ENCODE measurements around the gene DVL2. TPM values are rescaled to one million over a fixed set of nuclear protein-coding genes. Genes with fewer than 3 reads are reported as not detected.

DVL2 gene
- total and polyA plus RNA-seq, 4 donors = 22.2 to 57.5 (median 35.2) TPM

- ATAC-seq (ENCODE audit: insufficient read depth, low FRiP score) (no peak), DNase-seq (peak in 2 of 3 donors; percentile 51 to 53)
- no peak overlapping the region for H3K9ac ChIP-seq (ENCODE audit: insufficient read depth in 1 of 2, low read length in 2 of 2)
- peaks cover 0 to 21% (median 4%) of the 10 kb centered on the region in 5 donors for H3K4me1 ChIP-seq (ENCODE audit: control insufficient read depth in 5 of 5, insufficient read depth in 5 of 5, low read length in 5 of 5)
- H3K9me3 ChIP-seq (ENCODE audit: control insufficient read depth in 4 of 4, insufficient read depth in 3 of 4, low read length in 3 of 4) = no peaks in the 10 kb centered on the region
- no peak for TF ChIP-seq CTCF (IDR thresholded peaks at IDR 0.05; ENCODE audit: control extremely low read depth, extremely low read depth)
- WGBS, 2 donors = 1 to 4% methylated on average over 35 to 43 of the region's 43 CpGs
- H3K27me3 ChIP-seq (ENCODE audit: control insufficient read depth in 3 of 3, insufficient read depth in 3 of 3, low read length in 2 of 3) = peaks cover 0 to 8% (median 0%) of the 10 kb centered on the region in 3 donors
- peak overlapping the region; percentile 25 for H3K4me3 ChIP-seq
- H3K27ac ChIP-seq (ENCODE audit: low read depth in 1 of 2, low read length in 1 of 2) = peak overlapping the region in 1 of 2 donors; percentile 85
- H3K36me3 ChIP-seq (ENCODE audit: control insufficient read depth in 4 of 4, insufficient read depth in 4 of 4, low read length in 4 of 4) = no peaks in the 10 kb centered on the region
Measured at GRCh38 chr17:7281953-7282751, 47.8 kb upstream of the DVL2 start.

GRCh38 chr17:7281074-7281952 lies 47.0 kb upstream of the DVL2 start, which contains the start of gene SLC2A4:
TSS of gene SLC2A4 (plus strand) at chr17:7281718. CDS start at chr17:7281935, 217 bp downstream.
- peaks cover 0 to 8% (median 0%) of the 10 kb centered on the region in 3 donors for H3K27me3 ChIP-seq (ENCODE audit: control insufficient read depth in 3 of 3, insufficient read depth in 3 of 3, low read length in 2 of 3)
- peak within 1 kb of the TSS; percentile 86 to 88 for H3K27ac ChIP-seq (ENCODE audit: low read depth in 1 of 2, low read length in 1 of 2)
- peaks cover 0 to 21% (median 4%) of the 10 kb centered on the region in 5 donors for H3K4me1 ChIP-seq (ENCODE audit: control insufficient read depth in 5 of 5, insufficient read depth in 5 of 5, low read length in 5 of 5)

GRCh38 chr17:7280519-7281073 lies 46.3 kb upstream of the DVL2 start:
- peaks cover 0 to 8% (median 0%) of the 10 kb centered on the region in 3 donors for H3K27me3 ChIP-seq (ENCODE audit: control insufficient read depth in 3 of 3, insufficient read depth in 3 of 3, low read length in 2 of 3)
- DNase-seq (peak; percentile 86 to 87 (median 87)), ATAC-seq (ENCODE audit: insufficient read depth, low FRiP score) (peak; percentile 85)
- H3K36me3 ChIP-seq (ENCODE audit: control insufficient read depth in 4 of 4, insufficient read depth in 4 of 4, low read length in 4 of 4) = no peaks in the 10 kb centered on the region
- peaks cover 0 to 21% (median 4%) of the 10 kb centered on the region in 5 donors for H3K4me1 ChIP-seq (ENCODE audit: control insufficient read depth in 5 of 5, insufficient read depth in 5 of 5, low read length in 5 of 5)
- H3K9ac ChIP-seq (ENCODE audit: insufficient read depth in 1 of 2, low read length in 2 of 2) = no peak overlapping the region
- 1% methylated on average over 29 of the region's 29 CpGs for WGBS, 2 donors
- peak; percentile 96 for TF ChIP-seq CTCF (IDR thresholded peaks at IDR 0.05; ENCODE audit: control extremely low read depth, extremely low read depth)
- H3K9me3 ChIP-seq (ENCODE audit: control insufficient read depth in 4 of 4, insufficient read depth in 3 of 4, low read length in 3 of 4) = no peaks in the 10 kb centered on the region
- peak overlapping the region; percentile 27 for H3K4me3 ChIP-seq
- peak overlapping the region; percentile 86 to 88 for H3K27ac ChIP-seq (ENCODE audit: low read depth in 1 of 2, low read length in 1 of 2)

More at GRCh38 chr17:7281074-7281952, 47.0 kb upstream of the DVL2 start, which contains the start of gene SLC2A4:
- Histone ChIP-seq H3K9me3 (ENCODE audit: control insufficient read depth in 4 of 4, insufficient read depth in 3 of 4, low read length in 3 of 4) (no peaks in the 10 kb centered on the region), H3K4me3 (peak within 1 kb of the TSS; percentile 27), H3K36me3 (ENCODE audit: control insufficient read depth in 4 of 4, insufficient read depth in 4 of 4, low read length in 4 of 4) (no peaks in the 10 kb centered on the region), H3K9ac (ENCODE audit: insufficient read depth in 1 of 2, low read length in 2 of 2) (no peak within 1 kb of the TSS)
- TF ChIP-seq CTCF (IDR thresholded peaks at IDR 0.05; ENCODE audit: control extremely low read depth, extremely low read depth) = no peak
- peak; percentile 91 for ATAC-seq (ENCODE audit: insufficient read depth, low FRiP score)
- WGBS, 2 donors = 1% methylated on average over 56 to 71 of the region's 71 CpGs
- peak; percentile 93 to 94 (median 94) for DNase-seq

Measured in lung (tissue), 12 donors.